GM18505 (cell line): ENCODE results near the gene SLC8B1.

Experiments used
- ATAC-seq: cut with Tn5 transposase; IDR thresholded peaks from one replicate; pipeline ENCODE4 v1.9.1; 2021; ENCODE audit not compliant: unreplicated experiment
- POLR2A ChIP-seq: IDR thresholded peaks from 4 replicates; pipeline ENCODE4 v1.6.1; 2011; ENCODE audit warnings: borderline replicate concordance; ENCODE audit not compliant: insufficient read depth, insufficient read length; ENCODE audit errors: extremely low read depth

Gene SLC8B1

DNA sequence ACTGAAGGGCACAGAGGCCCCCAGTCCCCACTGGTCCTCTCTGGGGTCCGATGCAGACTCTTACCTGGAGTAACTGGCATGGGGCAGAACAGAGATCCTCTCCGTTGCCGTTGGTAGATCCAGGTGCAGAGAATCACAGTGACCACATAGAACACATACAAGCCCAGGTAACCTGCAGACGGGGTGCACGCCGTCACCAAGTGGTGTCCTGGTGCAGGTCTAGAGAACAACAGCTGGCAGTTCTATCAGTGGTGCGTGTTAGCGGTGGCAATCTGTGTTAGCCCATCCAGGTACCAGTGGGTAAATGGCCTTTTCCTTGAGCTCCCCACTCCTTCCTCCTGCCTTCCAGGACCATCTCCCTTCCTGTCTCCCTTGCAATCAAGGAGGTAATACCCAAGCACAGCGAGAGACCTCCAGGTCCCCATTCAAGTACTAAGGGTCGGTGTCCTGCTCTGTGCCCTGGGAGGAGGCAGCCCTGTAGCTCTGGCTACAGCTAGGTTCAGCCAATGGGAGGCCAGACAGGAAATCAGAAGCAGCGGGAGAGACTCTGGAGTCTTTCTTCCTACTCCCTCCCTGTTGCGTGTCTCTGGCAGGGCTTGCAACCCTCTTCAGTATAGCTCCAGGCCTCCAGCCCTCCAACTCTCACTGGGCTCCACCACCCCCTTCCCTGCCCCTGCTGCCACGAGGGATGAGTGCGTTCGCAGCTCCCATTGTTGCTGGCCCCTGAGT is 15.8 kb downstream of the SLC8B1 start:
- no peak for TF ChIP-seq POLR2A
- ATAC-seq: no peak

DNA sequence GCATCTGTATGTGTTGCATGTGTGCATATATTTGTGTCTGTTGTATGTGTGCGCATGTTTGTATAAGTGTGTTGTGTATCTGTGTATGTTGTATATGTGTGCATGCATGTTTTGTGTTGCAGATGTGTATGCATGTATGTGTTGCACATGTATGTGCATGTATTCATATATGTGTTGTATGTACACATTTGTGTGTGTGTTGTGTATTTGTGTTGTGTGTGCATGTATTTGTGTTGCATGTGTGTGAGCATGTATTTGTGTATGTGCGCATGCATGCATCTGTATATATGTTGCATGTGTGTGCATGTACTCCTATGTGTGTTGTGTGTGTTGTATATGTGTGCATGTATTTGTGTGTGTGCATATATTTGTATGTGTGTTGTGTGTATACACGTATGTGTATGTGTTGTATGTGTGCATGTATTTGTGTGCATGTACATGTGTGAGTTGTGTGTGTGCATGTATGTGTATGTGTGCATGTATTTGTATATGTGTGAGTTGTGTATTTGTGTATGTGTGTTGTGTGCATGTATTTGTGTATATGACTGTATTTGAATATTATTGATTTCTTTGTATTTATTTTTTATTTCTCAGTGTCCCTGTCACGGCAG is 16.8 kb downstream of the SLC8B1 start:
- TF ChIP-seq POLR2A: no peak
- ATAC-seq: no peak

DNA sequence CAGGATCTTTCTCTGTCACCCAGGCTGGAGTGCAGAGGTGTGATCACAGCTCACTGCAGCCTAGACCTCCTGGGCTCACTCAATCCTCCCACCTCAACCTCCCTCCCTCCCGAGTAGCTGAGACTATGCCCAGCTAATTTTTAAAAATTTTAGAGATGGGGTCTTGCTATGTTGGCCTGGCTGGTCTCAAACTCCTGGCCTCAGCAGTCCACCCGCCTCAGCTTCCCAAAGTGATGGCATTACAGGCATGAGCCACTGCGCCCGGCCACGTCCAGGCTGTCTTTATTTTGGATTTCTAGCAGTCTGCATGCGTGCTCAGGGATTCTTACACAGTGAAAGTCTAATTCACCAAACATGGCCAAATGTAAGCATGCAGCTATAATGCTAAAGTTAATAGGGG is 17.8 kb downstream of the SLC8B1 start:
- TF ChIP-seq POLR2A: no peak
- ATAC-seq: no peak

DNA sequence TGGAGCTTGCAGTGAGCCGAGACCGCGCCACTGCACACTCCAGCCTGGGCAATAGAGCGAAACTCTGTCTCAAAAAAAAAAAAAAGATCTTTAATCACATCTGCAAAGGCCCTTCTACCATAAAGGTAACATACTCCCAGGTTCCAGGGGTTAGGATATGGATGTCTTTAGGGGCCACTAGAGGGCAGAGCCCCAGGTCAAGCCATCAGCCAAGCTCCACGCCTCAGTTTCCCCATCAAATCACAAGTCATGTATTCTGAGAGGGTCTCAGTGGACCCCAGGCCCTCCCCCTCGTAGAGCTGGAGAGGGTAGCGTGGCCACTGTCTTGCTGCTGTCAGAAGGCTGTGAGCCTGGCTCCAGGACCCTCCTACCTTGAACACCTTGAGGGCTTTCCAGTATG is 18.8 kb downstream of the SLC8B1 start:
- ATAC-seq: no peak

DNA sequence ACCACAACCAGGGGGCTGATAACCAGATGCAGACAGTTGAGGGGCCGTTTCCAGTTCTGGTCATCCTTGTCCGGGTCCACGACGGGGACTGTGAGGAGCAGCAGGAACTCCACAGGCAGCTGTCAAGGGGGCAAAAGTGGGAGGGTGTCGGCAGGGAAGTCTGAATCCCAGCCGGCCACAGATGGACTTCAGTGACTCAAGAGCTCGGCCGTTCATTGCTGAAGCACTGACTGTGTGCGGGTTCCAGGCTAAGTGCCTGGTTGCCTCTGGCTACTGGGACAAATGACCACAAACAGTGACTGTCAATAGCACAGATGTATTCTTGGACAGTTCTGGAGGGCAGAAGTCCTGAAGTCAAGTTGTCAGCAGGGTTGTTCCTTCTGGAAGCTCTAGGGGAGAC is 19.6 kb downstream of the SLC8B1 start:
- no peak for ATAC-seq
- no peak for TF ChIP-seq POLR2A

More for the DNA sequence above, 18.8 kb downstream of the SLC8B1 start:
- no peak for TF ChIP-seq POLR2A

DNA sequence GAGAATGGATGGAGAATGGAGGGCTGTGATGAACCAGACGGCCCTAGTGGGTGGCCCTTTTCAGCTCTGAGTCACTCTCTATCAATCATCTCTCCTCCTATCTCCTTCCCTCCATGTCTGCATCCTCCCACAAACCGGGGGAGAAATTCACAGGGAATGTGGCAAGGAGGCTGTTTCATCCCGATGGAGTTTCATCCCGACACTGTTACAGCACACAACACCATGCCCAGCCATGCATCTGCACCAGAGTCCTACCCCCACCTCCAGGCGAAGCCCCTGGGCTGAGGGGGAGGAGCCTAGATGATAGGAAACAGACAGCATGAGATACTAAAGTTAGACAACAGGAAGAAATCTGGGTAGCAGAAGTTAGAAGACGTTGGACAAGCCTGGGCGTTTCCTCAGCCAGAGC is 20.8 kb downstream of the SLC8B1 start:
- TF ChIP-seq POLR2A: no peak

DNA sequence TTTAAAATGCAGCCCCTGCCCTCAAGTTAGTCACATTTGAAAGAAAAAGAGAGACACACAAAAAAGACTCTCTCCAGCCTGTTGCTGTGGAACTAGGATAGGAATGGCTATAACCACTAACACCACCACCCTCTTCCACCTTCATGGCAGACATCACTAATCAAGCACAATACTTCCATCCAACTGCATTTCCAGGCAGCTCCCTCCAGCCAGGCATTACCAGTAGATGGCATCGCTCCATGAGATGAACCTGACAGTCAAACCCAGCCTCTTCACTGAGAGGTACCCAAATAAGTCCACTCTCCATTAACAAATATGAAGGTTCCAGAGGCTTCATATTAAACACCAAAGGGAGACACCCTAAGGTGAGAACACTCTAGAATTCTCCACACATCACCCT is 24.4 kb downstream of the SLC8B1 start:
- TF ChIP-seq POLR2A: no peak
- no peak for ATAC-seq

More for the DNA sequence above, 20.8 kb downstream of the SLC8B1 start:
- ATAC-seq: no peak

DNA sequence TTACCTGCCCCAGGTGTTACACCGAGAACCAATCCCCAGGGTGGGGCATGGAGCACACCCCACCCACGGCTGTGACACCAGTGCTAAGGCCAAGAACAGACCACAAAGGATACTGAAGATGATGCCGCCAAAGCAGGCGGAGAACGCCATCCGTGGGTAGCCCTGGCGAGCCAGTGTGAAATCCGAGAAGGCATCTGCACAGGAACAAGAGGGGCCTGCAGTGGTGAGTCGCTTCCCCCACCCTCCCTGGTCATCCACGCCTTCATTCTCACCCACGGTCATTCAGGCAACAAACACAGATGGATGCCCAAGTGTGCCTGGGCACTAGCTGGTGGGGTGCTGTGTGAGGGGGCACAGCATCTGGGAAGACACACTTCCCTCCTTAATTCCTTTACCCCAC is 28.5 kb downstream of the SLC8B1 start:
- TF ChIP-seq POLR2A: no peak
- ATAC-seq: no peak

DNA sequence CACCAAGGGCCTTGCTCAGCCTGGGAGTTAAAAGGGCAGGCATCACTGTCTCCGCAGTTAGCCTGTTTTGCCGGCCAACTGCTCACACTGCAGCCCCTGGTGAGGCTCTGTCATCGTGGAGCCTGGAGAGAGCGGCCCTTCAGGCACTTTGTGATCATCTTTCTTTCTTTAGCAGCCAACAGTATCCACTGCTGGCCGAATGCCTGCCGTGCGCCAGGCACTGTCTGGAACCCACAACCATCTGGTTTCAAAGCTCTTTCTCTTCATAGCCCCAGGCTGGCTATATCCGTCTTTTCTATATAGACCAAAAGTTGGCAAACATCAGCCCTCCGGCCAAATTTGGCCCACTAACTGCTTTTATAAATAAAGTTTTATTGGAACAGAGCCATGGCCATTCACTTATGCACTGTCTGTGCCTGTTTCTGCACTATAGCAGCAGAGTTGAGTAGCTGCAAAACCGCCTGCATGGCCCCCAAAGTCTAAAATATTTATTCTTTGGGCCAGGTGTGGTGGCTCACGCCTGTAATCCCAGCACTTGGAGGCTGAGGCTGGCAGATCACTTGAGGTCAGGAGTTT is 29.5 kb downstream of the SLC8B1 start:
- no peak for TF ChIP-seq POLR2A
- no peak for ATAC-seq

DNA sequence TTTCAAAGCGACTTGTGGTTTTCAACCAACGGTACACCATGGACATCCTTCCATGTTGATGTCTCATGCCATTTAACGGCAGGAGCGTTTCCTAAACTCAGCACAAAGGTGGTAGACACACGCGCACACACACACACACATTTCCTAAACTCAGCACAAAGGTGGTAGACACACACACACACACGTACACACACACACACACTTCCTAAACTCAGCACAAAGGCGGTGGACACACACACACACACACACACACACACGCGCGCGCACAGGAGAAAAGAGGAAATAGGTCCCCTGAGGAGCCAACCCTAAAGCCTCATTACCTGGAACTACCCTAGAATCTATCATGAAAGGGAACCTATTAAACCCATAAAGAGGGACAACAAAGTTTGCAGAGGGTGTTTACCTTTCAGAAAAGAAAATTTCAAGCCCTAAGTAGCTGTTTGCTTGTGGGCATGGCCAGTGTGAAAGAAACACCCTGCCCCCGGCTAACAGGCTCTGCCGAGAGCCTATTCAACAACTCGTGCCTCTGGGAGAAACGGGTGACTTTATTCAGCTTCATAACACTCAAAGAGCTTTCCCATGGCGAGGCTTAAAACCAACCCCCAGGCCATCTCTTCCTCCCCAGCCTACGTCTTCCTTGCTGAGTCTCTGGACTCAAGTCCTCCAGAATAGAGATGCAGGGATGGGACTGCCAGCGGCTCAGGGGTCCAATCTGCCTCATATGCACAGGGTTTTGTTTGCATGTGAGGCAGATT is 31.8 kb downstream of the SLC8B1 start:
- TF ChIP-seq POLR2A: no peak
- ATAC-seq: no peak

DNA sequence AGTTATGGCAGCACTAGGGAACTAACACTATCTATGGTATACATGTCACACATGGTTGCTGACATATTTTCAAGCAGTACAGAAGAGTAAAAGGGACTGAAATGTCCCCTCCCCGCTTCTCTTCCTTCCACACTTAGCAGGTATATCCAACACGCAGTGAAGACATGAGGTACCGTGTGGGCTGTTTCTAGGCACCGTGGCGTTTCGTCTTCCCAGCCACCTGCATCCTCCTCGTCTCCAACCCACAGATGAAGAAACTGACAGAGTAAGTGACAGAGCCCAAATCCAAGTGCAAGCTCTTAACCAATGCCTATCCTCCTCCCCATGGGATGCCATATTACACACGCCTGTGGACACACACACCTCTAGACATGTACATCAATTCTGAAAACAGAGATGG is 32.4 kb downstream of the SLC8B1 start:
- TF ChIP-seq POLR2A: no peak
- ATAC-seq: no peak

DNA sequence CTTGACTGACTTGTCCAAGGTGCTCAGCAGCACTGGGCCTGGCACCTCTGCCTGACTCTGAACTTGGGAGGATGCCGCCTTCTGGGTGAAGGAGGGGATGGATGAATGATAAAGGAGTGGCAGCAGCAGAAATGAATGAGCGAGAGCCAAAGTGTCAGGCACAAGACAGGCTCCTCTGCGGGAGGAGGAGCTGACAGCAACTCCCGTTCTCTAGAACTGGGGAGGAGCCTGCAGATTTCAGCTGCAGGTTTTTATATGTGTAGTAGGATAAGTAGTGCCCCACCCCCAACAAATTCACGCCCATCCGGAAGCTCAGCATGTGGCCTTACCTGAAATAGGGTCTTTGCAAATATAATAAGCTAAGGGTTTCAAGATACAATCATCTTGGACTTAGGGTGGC is 33.1 kb downstream of the SLC8B1 start:
- TF ChIP-seq POLR2A: no peak
- no peak for ATAC-seq

DNA sequence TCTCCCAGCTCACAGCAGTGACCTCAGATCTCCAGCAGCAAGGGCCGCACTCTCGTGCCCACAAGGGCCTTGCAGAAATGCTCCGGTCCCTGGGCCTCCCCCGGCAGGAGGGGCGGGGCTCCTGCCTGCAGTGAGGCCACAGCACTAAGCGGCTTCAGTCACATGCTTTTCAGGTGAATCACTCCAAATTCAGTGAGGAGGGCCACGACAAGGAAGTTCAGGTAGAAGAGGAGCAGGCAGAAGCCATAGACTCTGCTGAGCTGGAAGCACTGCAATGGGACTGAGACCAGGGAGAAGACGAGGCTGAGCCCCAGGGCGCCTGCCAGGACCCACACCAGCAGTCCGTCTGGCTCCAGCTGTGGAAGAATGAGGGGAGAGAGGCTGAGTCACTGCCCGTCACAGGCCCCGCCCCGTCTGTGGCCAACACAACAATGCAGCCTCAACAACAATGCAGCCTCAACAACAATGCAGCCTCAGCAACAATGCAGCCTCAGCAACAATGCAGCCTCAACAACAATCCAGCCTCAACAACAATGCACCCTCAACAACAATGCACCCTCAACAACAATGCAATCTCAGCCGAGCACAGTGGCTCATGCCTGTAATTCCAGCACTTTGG is 35.2 kb downstream of the SLC8B1 start:
- no peak for TF ChIP-seq POLR2A
- no peak for ATAC-seq

DNA sequence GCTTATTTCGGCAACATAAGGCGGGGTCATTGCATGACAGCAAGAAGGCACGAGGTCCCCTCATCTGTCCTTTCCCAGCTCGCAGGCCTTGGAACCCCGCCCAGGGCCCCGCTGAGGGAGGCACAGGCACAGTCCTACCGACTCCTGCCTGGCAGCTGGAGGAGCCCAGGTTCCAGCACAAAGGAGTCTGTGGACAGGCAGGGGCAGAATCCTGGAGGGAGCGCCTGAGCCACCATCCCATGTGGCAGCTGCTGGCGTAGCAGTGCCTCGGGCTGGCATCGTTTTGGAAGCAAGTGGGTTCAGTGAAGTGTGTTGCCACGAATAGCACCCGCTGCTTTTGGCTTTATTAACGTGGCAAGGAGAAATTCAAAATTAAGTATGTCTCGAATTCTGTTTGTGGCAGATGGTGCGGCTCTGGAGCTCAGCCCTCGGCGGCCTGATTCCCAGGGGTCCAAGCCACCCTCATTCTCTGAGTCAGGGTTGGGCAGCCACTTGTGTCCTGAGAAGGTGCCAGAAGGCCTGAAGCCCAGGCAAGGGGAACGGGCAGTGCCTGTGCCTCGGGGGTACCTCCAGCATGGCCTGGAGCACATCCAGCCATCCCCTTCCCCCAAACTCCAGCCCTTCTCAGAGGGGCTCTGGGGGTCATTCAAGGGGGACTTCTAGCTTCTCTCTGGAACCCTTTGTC is 35.9 kb downstream of the SLC8B1 start:
- TF ChIP-seq POLR2A: no peak
- ATAC-seq: no peak

DNA sequence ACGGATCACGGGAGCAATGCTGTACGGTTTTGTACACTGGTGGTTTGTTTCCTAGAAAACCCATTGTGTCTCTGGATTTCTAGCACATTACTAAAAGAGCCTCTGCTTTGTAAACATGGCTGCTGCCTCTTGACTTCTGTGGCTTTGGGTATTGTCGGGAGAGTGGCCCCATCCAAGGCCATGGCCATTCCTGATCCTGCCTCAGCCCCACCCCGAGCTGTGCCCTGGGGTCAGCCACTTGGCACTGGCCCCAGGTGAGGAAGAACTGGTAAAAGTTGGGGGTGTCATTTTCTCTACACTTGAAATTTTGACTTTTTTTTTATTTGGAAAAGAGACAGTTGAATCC is 36.5 kb downstream of the SLC8B1 start:
- no peak for TF ChIP-seq POLR2A
- no peak for ATAC-seq
